Measurements from ENCODE around the gene CMIP.

CMIP gene

DNA sequence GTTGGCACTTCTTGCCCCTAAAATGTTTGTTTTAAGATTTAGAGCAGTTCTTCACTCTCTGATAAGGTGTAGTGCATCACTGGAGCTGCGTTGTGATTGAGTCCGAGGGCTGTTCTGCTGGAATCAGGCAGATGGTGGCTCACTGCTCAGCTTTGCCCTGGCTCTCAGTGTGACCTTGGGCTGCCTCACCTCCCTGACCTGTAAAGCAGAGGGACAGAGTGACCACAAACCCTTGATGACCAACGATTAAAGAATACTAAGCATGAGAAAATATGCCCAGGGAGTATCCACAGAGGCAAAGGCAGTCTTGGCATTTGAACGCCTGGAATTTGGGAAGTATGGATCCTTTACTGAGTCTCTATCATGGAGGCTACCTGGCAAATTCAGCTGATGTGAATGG lies 18.1 kb downstream of the CMIP start:
- DNase-seq, result no peak

GRCh38 chr16:81463296-81463890 lies 18.8 kb downstream of the CMIP start:
- DNase-seq, result no peak

- no peak for DNase-seq
These were observed 19.7 kb downstream of the CMIP start for GRCh38 chr16:81464279-81464678.

GRCh38 chr16:81465375-81465943 lies 20.9 kb downstream of the CMIP start:
- DNase-seq, result no peak

DNA sequence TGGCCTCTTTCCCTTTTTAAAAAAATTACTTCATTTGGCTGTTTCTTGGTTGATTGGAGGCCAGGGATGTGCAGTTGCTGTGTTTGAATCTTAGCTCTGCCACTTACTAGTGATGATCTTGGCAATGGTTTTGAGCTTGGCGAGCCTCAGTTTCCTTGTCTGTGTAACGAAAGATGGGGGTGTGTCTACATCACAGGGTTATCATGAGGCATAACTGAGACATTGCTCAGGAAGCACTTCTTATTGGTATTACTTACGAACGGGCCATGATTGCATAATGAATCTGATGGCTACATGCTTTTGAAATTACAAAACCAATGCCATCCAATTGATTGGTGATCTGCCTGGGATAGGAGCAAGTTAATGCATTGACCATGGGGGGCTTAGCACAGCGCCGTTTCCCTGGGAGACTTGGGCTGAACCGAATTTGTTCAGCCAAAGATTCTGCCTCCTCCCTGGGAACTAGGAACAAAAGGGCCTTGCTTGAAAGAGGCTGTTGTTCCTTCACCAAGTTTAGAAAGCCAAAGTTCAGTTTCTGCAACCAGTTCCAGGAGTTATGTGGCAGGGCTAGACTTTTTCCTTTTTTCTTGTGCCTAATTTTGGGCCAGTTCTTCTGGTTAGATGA lies 21.9 kb downstream of the CMIP start:
- no peak for DNase-seq

GRCh38 chr16:81467072-81467471 lies 22.5 kb downstream of the CMIP start:
- DNase-seq, result no peak

- no peak for DNase-seq
These were observed 23.2 kb downstream of the CMIP start for GRCh38 chr16:81467815-81468214.

- no peak for DNase-seq
These were observed 23.8 kb downstream of the CMIP start for GRCh38 chr16:81468269-81468902.

- DNase-seq, result no peak
These were observed 24.6 kb downstream of the CMIP start for GRCh38 chr16:81469183-81469677.

DNA sequence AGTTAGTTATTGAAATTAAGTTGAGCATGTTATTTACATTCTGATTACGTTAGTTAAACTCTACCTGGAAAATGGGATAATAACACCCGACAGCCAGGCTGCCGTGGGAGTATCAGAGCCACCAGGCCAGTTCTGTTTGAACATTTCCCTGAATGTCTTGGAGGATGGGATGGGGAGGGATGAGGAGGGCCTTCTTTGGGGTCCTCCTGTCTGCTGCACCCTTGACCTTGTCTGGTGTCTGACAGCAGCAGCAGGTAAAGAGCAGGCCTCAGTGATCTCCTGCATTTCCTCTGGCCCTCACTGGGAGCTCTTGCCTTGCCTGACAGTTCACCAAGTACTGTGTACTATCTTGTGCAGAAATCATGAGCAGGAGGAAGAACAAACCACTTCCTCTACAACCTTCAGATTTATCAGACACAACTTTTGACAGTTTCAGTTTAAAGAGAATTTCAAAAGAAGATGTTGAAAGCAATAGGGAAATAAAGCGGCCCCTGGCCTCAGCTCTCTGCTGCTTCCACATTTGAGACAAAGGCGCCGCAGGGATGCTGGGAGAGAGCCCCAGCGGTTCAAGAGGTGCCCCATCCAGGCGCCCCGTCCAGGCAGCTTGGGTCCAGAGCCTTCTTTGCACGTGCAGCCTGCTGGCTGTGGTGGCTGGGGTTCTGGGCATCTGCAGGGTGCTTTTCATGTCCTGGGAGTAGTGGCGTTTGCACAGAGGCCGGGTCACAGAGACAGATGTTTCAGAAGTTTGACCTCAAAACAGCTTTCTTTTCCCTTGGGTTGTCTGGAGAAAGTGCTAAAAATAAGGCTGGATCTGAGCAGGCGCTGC lies 25.3 kb downstream of the CMIP start:
- peak in 3 of 5 donors; percentile 10 to 84 (median 18) for DNase-seq

- DNase-seq, result no peak
These were observed 26.4 kb downstream of the CMIP start for GRCh38 chr16:81470796-81471636.

DNA sequence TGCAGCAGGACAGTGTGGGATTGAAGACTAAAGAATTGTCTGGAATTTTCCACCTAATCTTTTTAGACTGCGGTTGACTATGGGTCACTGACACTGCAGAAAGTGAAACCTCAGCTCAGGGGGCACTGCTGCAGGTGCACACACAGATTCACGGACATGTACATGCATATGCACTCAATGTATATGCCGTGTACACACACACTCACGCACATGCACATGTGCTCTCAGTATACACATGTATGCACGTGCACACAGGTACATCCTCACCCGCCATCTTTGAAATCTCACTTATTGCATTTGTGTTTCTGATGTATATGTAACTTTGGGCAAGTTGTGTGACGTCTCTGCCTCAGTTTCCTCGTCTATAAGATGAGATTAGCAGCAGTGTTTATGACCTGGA lies 27.3 kb downstream of the CMIP start:
- DNase-seq, result no peak

DNA sequence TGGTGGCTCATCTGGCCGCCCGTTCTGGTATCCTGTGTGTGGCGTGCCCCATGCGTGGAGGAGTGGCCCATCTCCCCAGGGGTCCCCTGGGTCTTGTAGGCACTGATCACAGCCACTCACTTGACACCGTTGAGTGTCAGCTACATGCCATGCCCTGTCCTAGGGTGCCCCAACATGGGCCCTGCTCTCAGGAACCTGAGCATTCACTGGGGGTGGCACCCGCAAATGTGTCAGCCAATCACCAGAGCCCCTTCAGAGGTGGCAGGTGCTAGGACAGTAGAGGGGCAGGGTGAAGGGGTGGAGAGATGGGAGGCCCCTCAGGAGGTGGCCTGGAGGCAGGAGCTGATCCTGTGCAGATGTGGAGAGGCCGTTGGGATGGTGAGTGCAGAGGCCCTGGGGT lies 27.8 kb downstream of the CMIP start:
- no peak for DNase-seq

- no peak for DNase-seq
These were observed 28.5 kb downstream of the CMIP start for GRCh38 chr16:81473066-81473488.

DNA sequence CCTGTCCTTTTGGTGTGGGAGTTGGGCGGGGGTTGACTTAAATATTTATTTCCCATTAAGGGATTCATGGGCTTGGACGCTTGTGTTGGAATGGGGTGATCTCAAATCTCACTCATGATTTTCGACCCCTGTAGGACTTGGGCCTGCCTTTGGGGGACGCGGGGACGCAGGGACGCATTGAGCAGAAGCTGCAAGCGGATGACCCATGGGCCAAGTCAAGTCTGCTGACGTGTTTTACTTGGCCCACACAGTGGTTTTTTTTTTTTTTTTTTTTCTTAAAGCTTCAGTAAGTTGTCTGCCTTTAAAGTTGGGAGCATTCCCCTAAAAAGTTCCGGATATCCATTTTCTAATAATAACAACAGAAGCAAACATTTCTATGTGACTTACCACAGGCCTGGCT lies 28.9 kb downstream of the CMIP start:
- DNase-seq, result no peak

GRCh38 chr16:81473969-81474959 lies 29.7 kb downstream of the CMIP start:
- no peak for DNase-seq

- no peak for DNase-seq
These were observed 33.4 kb downstream of the CMIP start for GRCh38 chr16:81477697-81478693.

DNA sequence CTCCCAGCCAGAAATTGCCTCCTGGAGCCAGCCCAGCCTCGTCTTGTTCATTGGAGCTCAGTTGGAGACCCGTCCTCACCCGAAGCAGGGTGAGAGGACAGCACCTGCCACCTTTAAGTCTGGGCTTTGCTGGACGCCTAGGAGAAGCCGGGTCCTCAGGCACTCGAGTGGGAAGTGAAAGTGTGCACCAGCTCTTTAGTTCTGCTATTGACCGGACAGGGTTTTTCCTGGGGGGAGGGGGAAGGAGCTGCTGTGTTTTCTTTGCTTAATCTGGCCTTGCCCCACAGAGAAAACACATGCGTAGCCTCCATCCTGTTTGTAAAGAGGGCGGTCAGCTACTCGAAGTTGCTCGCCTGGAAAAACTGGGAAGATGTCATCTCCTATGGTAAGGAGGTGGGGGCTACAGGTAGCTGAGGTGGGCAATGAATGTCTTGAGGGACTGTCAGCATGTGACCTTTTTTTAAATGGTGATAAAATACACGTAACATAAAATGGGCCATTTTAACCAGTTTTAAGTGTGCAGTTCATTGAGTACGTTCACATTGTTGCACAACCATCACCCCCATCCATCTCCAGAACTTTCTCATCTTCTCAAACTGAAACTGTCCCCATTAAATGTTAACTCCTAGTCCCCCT lies 34.4 kb downstream of the CMIP start:
- no peak for DNase-seq

Measured in T-helper 1 cell (primary cell).